ENCODE data around the gene FCGBP. TPM values are rescaled to one million over a fixed set of nuclear protein-coding genes. Genes with fewer than 3 reads are reported as not detected.

FCGBP gene
- total RNA-seq, 1 experiment from 2014 or later: 0.80 TPM

GRCh38 chr19:39982883-39983282 is 48.4 kb upstream of the FCGBP start:
- DNase-seq (no peak), ATAC-seq (no peak)
- no peaks in the 10 kb centered on the region for H3F3A ChIP-seq (ENCODE audit: low read length, unreplicated experiment)
- H3K79me2 ChIP-seq (ENCODE audit: low read length): peaks cover 7% of the 10 kb centered on the region; the same call in 1 of the 2 replicates
- H3K9me2 ChIP-seq (replicated peaks; ENCODE audit: low read length): no peaks in the 10 kb centered on the region
- H3K4me1 ChIP-seq (ENCODE audit: insufficient read depth, low read length): no peaks in the 10 kb centered on the region
- H2AFZ ChIP-seq (ENCODE audit: low read length): no peak overlapping the region
- H3K4me3 ChIP-seq (ENCODE audit: low read length): no peak overlapping the region
- no TSS peak for BruUV-seq (replicated peaks)
- H3K4me2 ChIP-seq (ENCODE audit: low read length): no peak overlapping the region
- H3K27ac ChIP-seq (ENCODE audit: low read length): no peak overlapping the region
- TF ChIP-seq EZH2 (IDR thresholded peaks at IDR 0.05; ENCODE audit: low read length, unreplicated experiment) (no peak), EZH2phosphoT487 (IDR thresholded peaks at IDR 0.05; ENCODE audit: borderline replicate concordance, low read length) (no peak), CTCF (conservative IDR thresholded peaks at IDR 0.05; ENCODE audit: low read depth, low read length) (no peak)
- ChIA-PET CTCF (no interaction called here), POLR2A (ENCODE audit: unreplicated experiment) (no interaction called here)
- H3K9ac ChIP-seq (ENCODE audit: low read length): no peak overlapping the region
- intact Hi-C loops (cut with micrococcal nuclease): loop anchor here (10.0 kb wide), 1 partner anchor 112 kb away; the partner anchor contains the start of gene ZNF780A
- peaks cover 15% of the 10 kb centered on the region for H3K9me3 ChIP-seq (ENCODE audit: low read length)
- no peaks in the 10 kb centered on the region for H3K27me3 ChIP-seq (ENCODE audit: low read length)
- no peaks in the 10 kb centered on the region for H4K20me1 ChIP-seq (ENCODE audit: low read length)
- peaks cover 52% of the 10 kb centered on the region for H3K36me3 ChIP-seq (ENCODE audit: low read depth, low read length)

GRCh38 chr19:39974377-39975155 is 40.1 kb upstream of the FCGBP start:
- Histone ChIP-seq H3K79me2 (ENCODE audit: low read length) (peaks cover 38% of the 10 kb centered on the region), H3K9me3 (ENCODE audit: low read length) (no peaks in the 10 kb centered on the region), H3K27ac (ENCODE audit: low read length) (no peak overlapping the region), H3K27me3 (ENCODE audit: low read length) (no peaks in the 10 kb centered on the region), H3K36me3 (ENCODE audit: low read depth, low read length) (peaks cover 46% of the 10 kb centered on the region), H4K20me1 (ENCODE audit: low read length) (no peaks in the 10 kb centered on the region), H3K9ac (ENCODE audit: low read length) (no peak overlapping the region), H3F3A (ENCODE audit: low read length, unreplicated experiment) (no peaks in the 10 kb centered on the region), H3K4me1 (ENCODE audit: insufficient read depth, low read length) (peaks cover 7% of the 10 kb centered on the region; the same call in 1 of the 2 replicates), H3K9me2 (replicated peaks; ENCODE audit: low read length) (no peaks in the 10 kb centered on the region), H3K4me2 (ENCODE audit: low read length) (no peak overlapping the region), H3K4me3 (ENCODE audit: low read length) (no peak overlapping the region), H2AFZ (ENCODE audit: low read length) (no peak overlapping the region)
- TF ChIP-seq CTCF (conservative IDR thresholded peaks at IDR 0.05; ENCODE audit: low read depth, low read length): no peak
- no peak for TF ChIP-seq EZH2phosphoT487 (IDR thresholded peaks at IDR 0.05; ENCODE audit: borderline replicate concordance, low read length)
- no peak for TF ChIP-seq EZH2 (IDR thresholded peaks at IDR 0.05; ENCODE audit: low read length, unreplicated experiment)
- ATAC-seq: no peak
- ChIA-PET POLR2A (ENCODE audit: unreplicated experiment) (no interaction called here), CTCF (no interaction called here)
- no TSS peak for BruUV-seq (replicated peaks)
- no peak for DNase-seq
- intact Hi-C loops (cut with micrococcal nuclease): loop anchor here (10.0 kb wide), 1 partner anchor 70 kb away; no protein-coding TSS in a partner anchor
